ENCODE data around the gene TMEM203. TPM values are rescaled to one million over a fixed set of nuclear protein-coding genes. Genes with fewer than 3 reads are reported as not detected.

The TMEM203 gene
- total and polyA plus RNA-seq, 10 of the 15 experiments (the other 5 are each of a cell fraction or from before 2014, with no cell fraction given) = 7.2 to 68.1 (median 33.8) TPM

GRCh38 chr9:137240841-137241489, 35.5 kb upstream of the TMEM203 start, which contains the start of gene TUBB4B (continued):
- peak; percentile 19; the same call in 1 of the 2 replicates for TF ChIP-seq MAX (IDR thresholded peaks at IDR 0.05; ENCODE audit: low read depth, low read length)
- peak in 1 of 2 experiments; percentile 39; a peak in 2 of 4 replicates for TF ChIP-seq EP300 (IDR thresholded peaks at IDR 0.05; ENCODE audit: borderline replicate concordance in 1 of 2, control insufficient read depth in 1 of 2, low read depth in 2 of 2, low read length in 2 of 2)
- TF ChIP-seq IKZF2 (IDR thresholded peaks at IDR 0.05) = no peak
- no peak for TF ChIP-seq HDAC2 (IDR thresholded peaks at IDR 0.05)
- TF ChIP-seq GATAD2B (conservative IDR thresholded peaks at IDR 0.05; ENCODE audit: low read depth) = peak; percentile 43; the same call in 1 of the 2 replicates
- no peak; the same call in 1 of the 2 replicates for TF ChIP-seq MLLT1 (IDR thresholded peaks at IDR 0.05)
- peak; percentile 100 for TF ChIP-seq IRF3 (IDR thresholded peaks at IDR 0.05)
- TF ChIP-seq CHD4 (IDR thresholded peaks at IDR 0.05) = no peak
- TF ChIP-seq LARP7 (IDR thresholded peaks at IDR 0.05) = peak; percentile 96
- no peak for TF ChIP-seq ELK1 (IDR thresholded peaks at IDR 0.05; ENCODE audit: low read depth, low read length)
- no peak for TF ChIP-seq SRF (IDR thresholded peaks at IDR 0.05; ENCODE audit: low read depth in 2 of 2, low read length in 2 of 2)
- peak; percentile 67 for TF ChIP-seq RELA (IDR thresholded peaks at IDR 0.05; ENCODE audit: borderline replicate concordance, partially characterized antibody)
- peak; percentile 99 for TF ChIP-seq SP1 (IDR thresholded peaks at IDR 0.05; ENCODE audit: low read depth, low read length)
- peak; percentile 48; the same call in 1 of the 2 replicates for TF ChIP-seq NFXL1 (IDR thresholded peaks at IDR 0.05; ENCODE audit: borderline replicate concordance)
- TF ChIP-seq RB1 (IDR thresholded peaks at IDR 0.05; ENCODE audit: borderline replicate concordance) = peak; percentile 93; the same call in 1 of the 2 replicates
- TF ChIP-seq HDAC6 (IDR thresholded peaks at IDR 0.05; ENCODE audit: unreplicated experiment) = peak; percentile 88
- TF ChIP-seq E4F1 (IDR thresholded peaks at IDR 0.05; ENCODE audit: borderline replicate concordance, partially characterized antibody) = peak; percentile 37
- no peak for TF ChIP-seq SUPT20H (IDR thresholded peaks at IDR 0.05; ENCODE audit: borderline replicate concordance, control insufficient read depth, low read depth, low read length)
- no peak for TF ChIP-seq HDGF (IDR thresholded peaks at IDR 0.05)
- TF ChIP-seq MEF2B (IDR thresholded peaks at IDR 0.05; ENCODE audit: partially characterized antibody, poor library complexity, severe bottlenecking) = no peak
- peak; percentile 95 for TF ChIP-seq YY1 (IDR thresholded peaks at IDR 0.05; ENCODE audit: low read depth, low read length)
- TF ChIP-seq TCF12 (IDR thresholded peaks at IDR 0.05; ENCODE audit: low read depth, low read length) = peak; percentile 83

All from GM12878 (cell line).